K562 (cell line): ENCODE results near the gene PIGM. TPM values are rescaled to one million over a fixed set of nuclear protein-coding genes. Genes with fewer than 3 reads are reported as not detected.

Experiments used
- ATAC-seq: fragments of 200-7000 bp; cut with Tn5 transposase; 3 replicates; pipeline ENCODE4 v1.9.1; 2020; ENCODE audit warnings: moderate library complexity
- BruUV-seq: library from RNA; stranded (reverse); fragments of 400-500 nt; replicated peaks from 2 replicates; lab custom pipeline; 2021; lab: Mats Ljungman, UMichigan
- CTCF ChIA-PET: fragments of 300-600 bp; formaldehyde crosslinking; extraction: SDS; loops from one replicate; lab custom pipeline; 2021; ENCODE audit warnings: low intra/inter-chr PET ratio; lab: Yijun Ruan, JAX
- POLR2A ChIA-PET: fragments of 300-600, 350-650 bp; sonication (Branson Sonifier 250); formaldehyde crosslinking; extraction: SDS; loops from one replicate; lab custom pipeline; 2021; ENCODE audit warnings: antibody characterized with exemption, inconsistent platforms; lab: Yijun Ruan, JAX
- DNase-seq, 4 experiments: peaks; one replicate each; pipeline versions ENCODE4 v3.0.0 to v3.0.0-alpha.2; 2011 to 2018; ENCODE audit warnings: low spot score in 3 of 4, mixed read lengths in 3 of 4; ENCODE audit errors: extremely low read depth in 1 of 4
- FAIRE-seq: peaks from 2 replicates; lab custom pipeline; 2011; peaks lifted over from hg19 to GRCh38; lab: Jason Lieb, UNC
- H2AFZ ChIP-seq: 2 replicates; pipeline ENCODE4 v1.6.0; 2011; ENCODE audit warnings: low read depth, low read length, control low read depth, inconsistent platforms
- H3K27ac ChIP-seq: fragments of 200-600 bp; 3 replicates; pipeline ENCODE4 v1.8.0; 2011; ENCODE audit warnings: low read depth, mild to moderate bottlenecking, control low read depth, inconsistent platforms, low read length, moderate library complexity, mixed read lengths; ENCODE audit errors: extremely low read depth
- H3K27me3 ChIP-seq, 2 experiments: fragments of 300-600 bp in 1 of 2; 2 replicates in 1 of 2; 3 replicates in 1 of 2; pipeline versions ENCODE4 v1.6.0 to v1.8.0; 2011; ENCODE audit warnings: inconsistent platforms in 2 of 2, low read length in 2 of 2, mild to moderate bottlenecking in 1 of 2, mixed read lengths in 1 of 2, moderate library complexity in 1 of 2; ENCODE audit not compliant: control insufficient read depth in 2 of 2, insufficient read depth in 2 of 2
- H3K36me3 ChIP-seq: fragments of 300-600 bp; 3 replicates; pipeline ENCODE4 v1.8.0; 2011; ENCODE audit warnings: mild to moderate bottlenecking, low read length, inconsistent platforms; ENCODE audit not compliant: control insufficient read depth, insufficient read depth
- H3K4me1 ChIP-seq, 2 experiments: fragments of 200-600 bp in 1 of 2; replicated peaks in 1 of 2; 2 replicates in 1 of 2; 3 replicates in 1 of 2; pipeline versions ENCODE4 v1.5.1 to v1.8.0; 2011; ENCODE audit warnings: inconsistent platforms in 2 of 2, low read length in 2 of 2, mild to moderate bottlenecking in 1 of 2, mixed read lengths in 1 of 2, moderate library complexity in 1 of 2; ENCODE audit not compliant: control insufficient read depth in 2 of 2, insufficient read depth in 2 of 2
- H3K4me2 ChIP-seq: 2 replicates; pipeline ENCODE4 v1.6.1; 2011; ENCODE audit warnings: low read length, control low read depth, inconsistent platforms, mixed read lengths; ENCODE audit not compliant: insufficient read depth
- H3K4me3 ChIP-seq: fragments of 200-600 bp; sonication (generic), shearing (Covaris generic); 2 replicates; pipeline ENCODE4 v1.5.1; 2016; ENCODE audit warnings: control low read depth, inconsistent platforms
- H3K79me2 ChIP-seq: fragments of 200-600 bp; 3 replicates; pipeline ENCODE4 v1.8.0; 2011; ENCODE audit warnings: low read length, inconsistent platforms; ENCODE audit not compliant: control insufficient read depth, insufficient read depth
- H3K9ac ChIP-seq, 2 experiments: 2 replicates each; pipeline versions ENCODE4 v1.6.0 to v1.6.1; 2011; ENCODE audit warnings: low read depth in 2 of 2, low read length in 2 of 2, control low read depth in 1 of 2, inconsistent platforms in 1 of 2, mild to moderate bottlenecking in 1 of 2, mixed read lengths in 1 of 2; ENCODE audit not compliant: insufficient read depth in 1 of 2
- H3K9me1 ChIP-seq: one replicate; pipeline ENCODE4 v1.6.0; 2011; ENCODE audit warnings: inconsistent platforms, mild to moderate bottlenecking, low read length, moderate library complexity; ENCODE audit not compliant: control insufficient read depth, insufficient read depth
- H3K9me3 ChIP-seq: replicated peaks from 2 replicates; pipeline ENCODE4 v1.5.1; 2011; ENCODE audit warnings: low read depth, low read length, inconsistent platforms; ENCODE audit not compliant: control insufficient read depth, insufficient read depth
- H4K20me1 ChIP-seq: replicated peaks from 2 replicates; pipeline ENCODE4 v1.6.1; 2011; ENCODE audit warnings: low read length, inconsistent platforms, mixed read lengths; ENCODE audit not compliant: control insufficient read depth, insufficient read depth
- CBFA2T2 ChIP-seq: fragments of 450-650 bp; conservative IDR thresholded peaks from 2 replicates; pipeline ENCODE4 v1.6.1; 2017; ENCODE audit warnings: mild to moderate bottlenecking
- MITF ChIP-seq: IDR thresholded peaks from 2 replicates; pipeline ENCODE4 v1.6.1; 2014; ENCODE audit warnings: antibody characterized with exemption
- ZNF316 ChIP-seq: fragments of 450-650 bp; IDR thresholded peaks from 2 replicates; pipeline ENCODE4 v1.6.1; 2016
- WGBS: fragments of 100-300 bp; shearing (Covaris generic); methylation state at CpG from one replicate; pipeline ENCODE4 v1.1.6; 2016; ENCODE audit warnings: low coverage, mixed read lengths; ENCODE audit not compliant: insufficient coverage; ENCODE audit errors: missing lambda C conversion rate; 5-methylcytosine and 5-hydroxymethylcytosine counted together
- in situ Hi-C: fragments of 300-500 bp; cut with MboI; formaldehyde crosslinking; loops from 4 replicates; pipeline ENCODE4 v1.15.0; 2018; ENCODE audit warnings: inconsistent platforms, mixed read lengths
- intact Hi-C: fragments of 100-400 bp; cut with micrococcal nuclease; formaldehyde crosslinking; loops from 2 replicates; pipeline ENCODE4 v1.14.2; 2022
- polyA plus RNA-seq, 8 experiments: library from polyadenylated mRNA; depleted of rRNA in 4 of 8; stranded (reverse) in 5 of 8; unstranded in 3 of 8; fragments of >200 nt; fragmentation: Nextera tagmentation in 2 of 8; fragmentation: Illumina TruSeq in 1 of 8; extraction: Ambion mirVana in 2 of 8; extraction: Trizol in 1 of 8; gene quantifications; 2 replicates each; pipeline versions ENCODE4 v1.2.1 to v1.2.3, GENCODE V29; 2011 to 2014; ENCODE audit warnings: inconsistent platforms in 1 of 8, missing spikeins in 1 of 8
- total RNA-seq, 7 experiments: library from RNA; depleted of rRNA in 6 of 7; stranded (reverse); fragments of >200 nt in 6 of 7; fragmentation: Illumina TruSeq in 2 of 7; extraction: Trizol in 2 of 7; gene quantifications; 2 replicates each; pipeline versions ENCODE4 v1.2.1 to v1.2.3, GENCODE V29; 2011 to 2021; ENCODE audit warnings: low replicate concordance in 1 of 7
- TF ChIP-seq, protein P1 (sequence below): sonication (generic); formaldehyde crosslinking; IDR thresholded peaks from 2 replicates; pipeline ENCODE4 v1.8.0; 2022; ENCODE audit warnings: mild to moderate bottlenecking, missing genetic modification reagents

Gene PIGM
- total and polyA plus RNA-seq, 9 of the 15 experiments (the other 6 are each of a cell fraction or from before 2014, with no cell fraction given) = 2.6 to 6.7 (median 4.3) TPM

DNA sequence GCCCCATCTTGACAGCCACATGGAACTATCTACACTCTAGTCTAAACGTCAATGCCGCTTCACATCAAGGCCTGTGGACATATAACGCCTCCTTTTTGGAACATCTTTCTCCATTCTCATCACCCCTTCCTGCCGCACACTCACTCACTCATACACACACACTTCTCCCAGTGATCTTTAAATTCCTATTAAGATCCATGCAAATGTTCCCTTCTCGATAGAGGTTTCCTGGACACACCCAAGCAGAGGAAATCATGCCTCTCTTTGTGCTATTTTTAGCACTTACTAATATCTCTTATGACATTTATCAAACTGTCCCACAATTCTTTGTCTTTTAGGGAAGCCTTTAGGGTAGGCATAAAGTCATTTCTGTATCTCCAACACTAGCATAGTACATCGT is 49.5 kb downstream of the PIGM start:
- Histone ChIP-seq H3K9me1 (no peaks in the 10 kb centered on the region), H3K27ac (no peak overlapping the region), H2AFZ (no peak overlapping the region), H3K9me3 (no peaks in the 10 kb centered on the region), H3K4me3 (no peak overlapping the region), H3K9ac (no peak overlapping the region), H3K79me2 (no peaks in the 10 kb centered on the region), H3K27me3 (peaks cover 23 to 42% of the 10 kb centered on the region in 2 experiments; a peak in 4 of 5 replicates), H4K20me1 (no peaks in the 10 kb centered on the region), H3K4me2 (no peak overlapping the region), H3K4me1 (no peaks in the 10 kb centered on the region), H3K36me3 (no peaks in the 10 kb centered on the region)
- TF ChIP-seq MITF = no peak
- TF ChIP-seq, protein P1, sequence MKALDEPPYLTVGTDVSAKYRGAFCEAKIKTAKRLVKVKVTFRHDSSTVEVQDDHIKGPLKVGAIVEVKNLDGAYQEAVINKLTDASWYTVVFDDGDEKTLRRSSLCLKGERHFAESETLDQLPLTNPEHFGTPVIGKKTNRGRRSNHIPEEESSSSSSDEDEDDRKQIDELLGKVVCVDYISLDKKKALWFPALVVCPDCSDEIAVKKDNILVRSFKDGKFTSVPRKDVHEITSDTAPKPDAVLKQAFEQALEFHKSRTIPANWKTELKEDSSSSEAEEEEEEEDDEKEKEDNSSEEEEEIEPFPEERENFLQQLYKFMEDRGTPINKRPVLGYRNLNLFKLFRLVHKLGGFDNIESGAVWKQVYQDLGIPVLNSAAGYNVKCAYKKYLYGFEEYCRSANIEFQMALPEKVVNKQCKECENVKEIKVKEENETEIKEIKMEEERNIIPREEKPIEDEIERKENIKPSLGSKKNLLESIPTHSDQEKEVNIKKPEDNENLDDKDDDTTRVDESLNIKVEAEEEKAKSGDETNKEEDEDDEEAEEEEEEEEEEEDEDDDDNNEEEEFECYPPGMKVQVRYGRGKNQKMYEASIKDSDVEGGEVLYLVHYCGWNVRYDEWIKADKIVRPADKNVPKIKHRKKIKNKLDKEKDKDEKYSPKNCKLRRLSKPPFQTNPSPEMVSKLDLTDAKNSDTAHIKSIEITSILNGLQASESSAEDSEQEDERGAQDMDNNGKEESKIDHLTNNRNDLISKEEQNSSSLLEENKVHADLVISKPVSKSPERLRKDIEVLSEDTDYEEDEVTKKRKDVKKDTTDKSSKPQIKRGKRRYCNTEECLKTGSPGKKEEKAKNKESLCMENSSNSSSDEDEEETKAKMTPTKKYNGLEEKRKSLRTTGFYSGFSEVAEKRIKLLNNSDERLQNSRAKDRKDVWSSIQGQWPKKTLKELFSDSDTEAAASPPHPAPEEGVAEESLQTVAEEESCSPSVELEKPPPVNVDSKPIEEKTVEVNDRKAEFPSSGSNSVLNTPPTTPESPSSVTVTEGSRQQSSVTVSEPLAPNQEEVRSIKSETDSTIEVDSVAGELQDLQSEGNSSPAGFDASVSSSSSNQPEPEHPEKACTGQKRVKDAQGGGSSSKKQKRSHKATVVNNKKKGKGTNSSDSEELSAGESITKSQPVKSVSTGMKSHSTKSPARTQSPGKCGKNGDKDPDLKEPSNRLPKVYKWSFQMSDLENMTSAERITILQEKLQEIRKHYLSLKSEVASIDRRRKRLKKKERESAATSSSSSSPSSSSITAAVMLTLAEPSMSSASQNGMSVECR (CRISPR knock-in tag) = no peak
- TF ChIP-seq ZNF316 = no peak
- TF ChIP-seq CBFA2T2 = no peak
- no TSS peak for BruUV-seq
- ATAC-seq (no peak), DNase-seq (no peak), FAIRE-seq (no peak)
- ChIA-PET POLR2A (interaction anchor here (0.5 to 0.6 kb wide), 2 partner anchors 275 to 633 kb away, joined by 3 to 5 read pairs; no protein-coding TSS in a partner anchor), CTCF (interaction anchor here (0.6 kb wide), 1 partner anchor 24 kb away, joined by 3 read pairs; no protein-coding TSS in a partner anchor)
- in situ Hi-C loops = loop anchor here (25.0 kb wide), 1 partner anchor 795 kb away; no protein-coding TSS in a partner anchor
- intact Hi-C loops = no loop called here
- 1% methylated on average over 6 of the region's 6 CpGs for WGBS
